Adipocyte (in vitro differentiated cells): ENCODE measurements around the gene TBC1D20.

Experiments used
- DNase-seq: peaks from one replicate; pipeline ENCODE4 v3.0.0-alpha.2; 2015; ENCODE audit warnings: low read depth
- H3K27me3 ChIP-seq: replicated peaks from 2 replicates; pipeline ENCODE4 v1.7.0; 2013; ENCODE audit warnings: mild to moderate bottlenecking, low read length, moderate library complexity; ENCODE audit not compliant: control insufficient read depth, insufficient read depth
- H3K36me3 ChIP-seq: 2 replicates; pipeline ENCODE4 v1.7.0; 2013; ENCODE audit warnings: low read length, mild to moderate bottlenecking, moderate library complexity; ENCODE audit not compliant: control insufficient read depth, insufficient read depth, severe bottlenecking
- H3K4me1 ChIP-seq: 2 replicates; pipeline ENCODE4 v1.7.0; 2013; ENCODE audit warnings: mild to moderate bottlenecking, low read length, moderate library complexity; ENCODE audit not compliant: control insufficient read depth, insufficient read depth
- H3K4me3 ChIP-seq: 2 replicates; pipeline ENCODE4 v1.7.0; 2013; ENCODE audit warnings: mild to moderate bottlenecking, low read length, moderate library complexity
- H3K9ac ChIP-seq: 2 replicates; pipeline ENCODE4 v1.7.0; 2013; ENCODE audit warnings: mild to moderate bottlenecking, low read length, moderate library complexity
- H3K9me3 ChIP-seq: 2 replicates; pipeline ENCODE4 v1.7.0; 2013; ENCODE audit warnings: mild to moderate bottlenecking, low read length, moderate library complexity; ENCODE audit not compliant: control insufficient read depth

TBC1D20 gene

DNA sequence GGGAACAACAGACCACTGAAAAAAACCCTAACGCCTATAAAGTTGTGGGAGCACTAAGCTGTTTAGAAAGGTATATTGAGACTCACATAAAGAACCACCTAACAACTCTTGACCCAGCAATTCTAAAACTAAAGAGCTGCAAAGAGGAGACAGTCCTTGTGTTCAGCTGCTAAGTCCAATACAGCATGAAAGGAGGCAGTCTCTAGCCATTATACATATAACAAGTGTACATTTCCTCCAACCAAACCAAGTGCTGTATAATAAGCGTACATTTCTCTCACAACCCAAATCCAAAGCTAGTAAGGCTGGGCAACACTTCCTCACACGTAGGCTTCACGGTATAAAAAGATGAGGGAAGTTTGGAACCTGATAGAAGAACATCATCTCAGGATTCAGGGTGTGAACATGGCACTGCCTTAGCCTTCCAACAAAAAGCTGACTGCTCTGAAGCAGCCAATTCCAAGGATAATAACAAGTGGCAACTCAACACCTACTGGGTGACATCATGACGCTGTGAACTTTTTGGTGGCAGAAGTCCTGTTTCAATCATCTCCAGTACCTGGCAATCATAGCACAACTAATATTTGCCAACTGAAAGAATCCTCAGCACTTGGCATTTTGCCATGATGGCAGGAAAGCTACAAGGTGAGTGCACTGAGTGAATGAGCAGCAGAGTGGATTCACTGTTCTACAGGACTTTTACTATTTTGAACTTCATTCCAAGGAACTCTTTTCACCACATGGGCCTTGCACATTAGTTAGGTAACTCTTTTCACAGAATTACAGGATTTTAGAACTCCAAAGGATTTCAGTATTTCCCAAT, 16.6 kb downstream of the TBC1D20 start:
- Histone ChIP-seq H3K9ac (no peak overlapping the region), H3K9me3 (no peaks in the 10 kb centered on the region), H3K4me3 (no peak overlapping the region), H3K27me3 (no peaks in the 10 kb centered on the region), H3K4me1 (peaks cover 28% of the 10 kb centered on the region), H3K36me3 (peaks cover 46% of the 10 kb centered on the region)
- DNase-seq: no peak

GRCh38 chr20:444862-445426, 17.4 kb downstream of the TBC1D20 start:
- Histone ChIP-seq H3K4me1 (peaks cover 28% of the 10 kb centered on the region), H3K4me3 (no peak overlapping the region), H3K9ac (peak overlapping the region; percentile 7), H3K36me3 (peaks cover 52% of the 10 kb centered on the region), H3K9me3 (no peaks in the 10 kb centered on the region), H3K27me3 (no peaks in the 10 kb centered on the region)
- peak; percentile 19 for DNase-seq

DNA sequence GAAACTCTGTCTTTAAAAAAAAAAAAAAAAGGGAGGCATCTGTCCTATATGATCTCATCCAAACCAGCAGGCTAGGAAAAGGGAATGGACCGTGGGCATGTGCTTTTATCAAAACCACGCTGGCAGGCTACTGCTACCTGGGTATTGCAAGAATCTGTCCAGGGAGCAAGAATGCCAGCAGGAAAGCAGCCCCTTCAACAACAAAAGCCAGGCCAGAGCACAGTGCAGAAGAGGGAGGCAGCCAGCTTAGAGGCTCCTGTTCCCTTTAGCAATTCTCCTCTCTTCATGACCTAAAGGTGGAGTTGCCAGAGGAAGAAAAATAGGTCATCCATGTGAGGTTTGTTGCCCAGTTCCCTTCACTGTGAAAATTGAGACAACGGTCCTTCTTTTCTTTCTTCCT, 18.2 kb downstream of the TBC1D20 start:
- H3K4me3 ChIP-seq: no peak overlapping the region
- no peaks in the 10 kb centered on the region for H3K9me3 ChIP-seq
- peaks cover 28% of the 10 kb centered on the region for H3K4me1 ChIP-seq
- peaks cover 61% of the 10 kb centered on the region for H3K36me3 ChIP-seq
- H3K27me3 ChIP-seq: no peaks in the 10 kb centered on the region
- no peak for DNase-seq
- H3K9ac ChIP-seq: peak overlapping the region; percentile 7

GRCh38 chr20:443223-443775, 19.0 kb downstream of the TBC1D20 start:
- Histone ChIP-seq H3K36me3 (peaks cover 69% of the 10 kb centered on the region), H3K9ac (no peak overlapping the region), H3K4me3 (no peak overlapping the region), H3K9me3 (no peaks in the 10 kb centered on the region), H3K27me3 (no peaks in the 10 kb centered on the region), H3K4me1 (peaks cover 28% of the 10 kb centered on the region)
- no peak for DNase-seq

- no peak for DNase-seq
- no peaks in the 10 kb centered on the region for H3K9me3 ChIP-seq
- no peaks in the 10 kb centered on the region for H3K27me3 ChIP-seq
- peaks cover 83% of the 10 kb centered on the region for H3K36me3 ChIP-seq
- peaks cover 23% of the 10 kb centered on the region for H3K4me1 ChIP-seq
- no peak overlapping the region for H3K4me3 ChIP-seq
- H3K9ac ChIP-seq: no peak overlapping the region
Observed at GRCh38 chr20:440636-441035, 21.7 kb downstream of the TBC1D20 start.

DNA sequence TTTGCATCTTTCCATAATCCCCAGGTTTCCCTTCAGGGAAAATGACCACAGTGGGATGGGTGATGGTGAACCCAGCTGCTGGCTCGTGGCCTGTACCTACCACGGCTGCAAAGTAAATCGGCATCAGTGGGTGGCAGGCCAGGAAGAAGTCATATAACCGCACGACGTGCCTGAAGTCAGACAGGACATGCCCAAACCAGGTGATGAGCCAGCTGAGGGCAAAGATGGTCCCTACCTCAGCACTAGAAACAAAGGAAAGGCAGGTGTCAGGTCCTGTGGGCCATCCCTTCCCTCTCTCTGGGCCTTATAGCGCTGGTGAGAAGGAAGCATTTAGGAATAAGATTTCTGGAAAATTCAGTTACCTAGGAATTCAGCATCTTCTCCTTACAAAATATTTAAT, 22.2 kb downstream of the TBC1D20 start:
- no peak overlapping the region for H3K4me3 ChIP-seq
- peaks cover 86% of the 10 kb centered on the region for H3K36me3 ChIP-seq
- H3K27me3 ChIP-seq: no peaks in the 10 kb centered on the region
- H3K4me1 ChIP-seq: peaks cover 18% of the 10 kb centered on the region
- no peaks in the 10 kb centered on the region for H3K9me3 ChIP-seq
- no peak overlapping the region for H3K9ac ChIP-seq
- DNase-seq: no peak

GRCh38 chr20:438571-439469, 23.5 kb downstream of the TBC1D20 start:
- Histone ChIP-seq H3K9ac (no peak overlapping the region), H3K36me3 (peaks cover 92% of the 10 kb centered on the region)
- no peak for DNase-seq

GRCh38 chr20:437787-438486, 24.4 kb downstream of the TBC1D20 start:
- peaks cover 90% of the 10 kb centered on the region for H3K36me3 ChIP-seq
- H3K4me1 ChIP-seq: no peaks in the 10 kb centered on the region
- H3K9ac ChIP-seq: no peak overlapping the region
- DNase-seq: no peak
- H3K27me3 ChIP-seq: no peaks in the 10 kb centered on the region
- no peaks in the 10 kb centered on the region for H3K9me3 ChIP-seq
- no peak overlapping the region for H3K4me3 ChIP-seq

More at GRCh38 chr20:438571-439469, 23.5 kb downstream of the TBC1D20 start:
- Histone ChIP-seq H3K4me3 (no peak overlapping the region), H3K27me3 (no peaks in the 10 kb centered on the region), H3K9me3 (no peaks in the 10 kb centered on the region), H3K4me1 (peaks cover 5% of the 10 kb centered on the region)

DNA sequence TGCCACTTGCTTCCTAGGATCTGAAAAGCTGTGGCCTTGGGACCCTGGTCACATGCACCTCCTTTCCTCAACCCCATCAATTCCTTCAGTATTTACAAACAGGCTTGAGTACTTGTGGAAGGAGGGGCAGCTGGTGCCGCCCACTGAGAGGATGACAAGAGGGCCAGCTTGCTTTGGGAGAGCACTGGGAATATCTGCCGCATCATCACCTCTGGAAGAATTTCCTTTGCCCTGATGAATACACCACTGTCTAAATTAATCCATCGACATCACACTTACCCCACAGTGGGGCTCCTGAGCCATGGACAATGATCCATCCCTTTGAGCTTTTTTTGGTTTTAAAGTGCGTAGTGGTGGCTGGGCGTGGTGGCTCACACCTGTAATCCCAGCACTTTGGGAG, 25.9 kb downstream of the TBC1D20 start:
- Histone ChIP-seq H3K4me1 (no peaks in the 10 kb centered on the region), H3K9me3 (no peaks in the 10 kb centered on the region), H3K9ac (no peak overlapping the region), H3K4me3 (no peak overlapping the region), H3K36me3 (peaks cover 91% of the 10 kb centered on the region), H3K27me3 (no peaks in the 10 kb centered on the region)
- no peak for DNase-seq

DNA sequence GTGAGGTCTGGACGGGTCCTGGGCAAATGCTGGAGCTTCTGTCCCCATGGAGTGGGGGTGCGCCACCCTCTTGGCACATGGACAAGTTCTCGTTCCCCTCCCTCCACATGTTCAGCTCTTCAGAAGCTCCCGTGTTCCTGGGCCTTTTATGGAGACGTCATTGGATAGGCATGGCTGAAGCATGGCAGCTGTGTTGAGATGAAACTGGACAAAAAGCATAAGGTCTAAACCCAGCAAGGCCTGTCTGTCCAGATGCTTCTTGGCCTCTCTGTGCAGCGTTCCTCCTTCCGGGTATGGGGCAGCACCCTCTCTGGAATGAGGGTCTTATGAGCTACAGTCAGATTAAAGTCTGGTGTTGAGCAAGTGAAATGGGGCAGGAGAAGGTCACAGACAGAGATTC, 26.8 kb downstream of the TBC1D20 start:
- H3K36me3 ChIP-seq: peaks cover 87% of the 10 kb centered on the region
- no peak overlapping the region for H3K4me3 ChIP-seq
- H3K9ac ChIP-seq: no peak overlapping the region
- H3K9me3 ChIP-seq: no peaks in the 10 kb centered on the region
- DNase-seq: no peak
- no peaks in the 10 kb centered on the region for H3K27me3 ChIP-seq
- H3K4me1 ChIP-seq: no peaks in the 10 kb centered on the region
